ENCODE results near the gene DNAI2.

The DNAI2 gene

GRCh38 chr17:74343526-74344284 lies 69.7 kb downstream of the DNAI2 start:
- no peak for DNase-seq

GRCh38 chr17:74344658-74345057 lies 70.6 kb downstream of the DNAI2 start:
- DNase-seq = no peak

GRCh38 chr17:74345433-74346241 lies 71.6 kb downstream of the DNAI2 start:
- no peak for DNase-seq

- DNase-seq = no peak
These were observed 73.6 kb downstream of the DNAI2 start for GRCh38 chr17:74347646-74348045.

- no peak for DNase-seq
These were observed 75.1 kb downstream of the DNAI2 start for GRCh38 chr17:74349120-74349519.

GRCh38 chr17:74350486-74350885 lies 76.5 kb downstream of the DNAI2 start:
- no peak for DNase-seq

GRCh38 chr17:74351552-74352210 lies 77.6 kb downstream of the DNAI2 start:
- no peak for DNase-seq

- DNase-seq = no peak
These were observed 79.5 kb downstream of the DNAI2 start for GRCh38 chr17:74353446-74354060.

GRCh38 chr17:74354123-74354522 lies 80.1 kb downstream of the DNAI2 start:
- DNase-seq = no peak

- DNase-seq = no peak
These were observed 80.5 kb downstream of the DNAI2 start for GRCh38 chr17:74354561-74354960.

- DNase-seq = no peak
These were observed 81.0 kb downstream of the DNAI2 start for GRCh38 chr17:74355065-74355464.

GRCh38 chr17:74356646-74357465 lies 82.8 kb downstream of the DNAI2 start:
- DNase-seq = no peak

GRCh38 chr17:74357466-74357809 lies 83.4 kb downstream of the DNAI2 start:
- no peak for DNase-seq

- no peak for DNase-seq
These were observed 84.7 kb downstream of the DNAI2 start for GRCh38 chr17:74358697-74359096.

GRCh38 chr17:74359916-74360315 lies 85.9 kb downstream of the DNAI2 start:
- DNase-seq = no peak

- DNase-seq = no peak
These were observed 86.8 kb downstream of the DNAI2 start for GRCh38 chr17:74360899-74361229.

- DNase-seq = peak; percentile 79
These were observed 87.4 kb downstream of the DNAI2 start, which contains the start of gene BTBD17 for GRCh38 chr17:74361230-74362068. BTBD17 (minus strand) TSS chr17:74361868; CDS start chr17:74361819, 49 bp downstream.

- peak; percentile 45 for DNase-seq
These were observed 88.0 kb downstream of the DNAI2 start for GRCh38 chr17:74362069-74362405.

GRCh38 chr17:74362810-74363498 lies 88.9 kb downstream of the DNAI2 start:
- peak; percentile 2 for DNase-seq

Data from NCI-H2227 treated with DMSO at 0.1 percent for 48 hours (cell line).